Fibroblast of skin of right biceps (primary cell): ENCODE data around the gene FBXO31.
A peak's percentile ranks its signal among the peaks of the same experiment; 100 is the strongest.
"Not testable (repeated sequence)": the region's sequence is repeated elsewhere in the genome, so short reads cannot be mapped to it uniquely, and the experiment has no call there.

ENCODE experiments used
- DNase-seq: peaks from one replicate; pipeline ENCODE4 v3.0.0-alpha.2; 2013

Gene FBXO31

DNA sequence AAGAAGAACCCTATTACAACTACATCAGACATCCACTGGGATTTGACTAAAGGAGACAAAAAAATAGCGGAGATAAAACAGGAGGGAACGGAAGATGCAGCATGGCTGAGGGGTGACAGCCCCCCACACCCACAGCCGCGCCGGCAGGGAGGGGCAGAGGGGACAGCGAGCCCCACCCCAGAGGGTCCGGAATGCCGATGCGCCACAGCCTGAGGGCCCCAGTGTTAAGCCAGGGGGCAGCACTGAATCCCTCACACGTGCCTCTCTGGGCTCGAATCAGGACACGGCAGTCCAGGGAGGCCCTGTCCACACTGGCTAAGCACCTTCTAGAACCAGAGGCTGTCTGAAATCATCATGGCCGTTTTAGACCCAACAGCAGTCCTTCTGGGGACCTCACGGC lies 27.4 kb upstream of the FBXO31 start:
- no peak for DNase-seq

GRCh38 chr16:87410530-87410929 lies 27.0 kb upstream of the FBXO31 start:
- DNase-seq = no peak

DNA sequence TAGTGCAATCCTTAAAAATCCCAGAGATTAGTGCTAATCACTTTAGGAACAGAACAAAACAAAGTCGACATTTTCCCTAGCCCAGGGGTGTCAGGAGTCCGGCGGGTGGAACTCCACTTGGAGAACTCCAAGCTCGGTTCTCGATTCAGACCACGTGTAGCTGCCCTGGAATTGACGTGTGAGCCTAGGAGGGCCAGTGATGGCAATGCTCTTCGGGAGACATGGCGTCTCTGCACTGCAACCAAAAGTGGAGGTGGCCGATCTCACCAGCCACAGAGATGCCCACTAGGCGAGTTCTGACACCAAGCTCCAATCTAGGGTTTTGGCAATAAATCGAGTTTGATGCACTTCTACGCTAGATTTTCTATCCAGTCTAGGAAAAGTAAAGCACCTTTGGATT lies 26.2 kb upstream of the FBXO31 start:
- no peak for DNase-seq

- DNase-seq = no peak
Observed at GRCh38 chr16:87409153-87409552, 25.6 kb upstream of the FBXO31 start.

DNA sequence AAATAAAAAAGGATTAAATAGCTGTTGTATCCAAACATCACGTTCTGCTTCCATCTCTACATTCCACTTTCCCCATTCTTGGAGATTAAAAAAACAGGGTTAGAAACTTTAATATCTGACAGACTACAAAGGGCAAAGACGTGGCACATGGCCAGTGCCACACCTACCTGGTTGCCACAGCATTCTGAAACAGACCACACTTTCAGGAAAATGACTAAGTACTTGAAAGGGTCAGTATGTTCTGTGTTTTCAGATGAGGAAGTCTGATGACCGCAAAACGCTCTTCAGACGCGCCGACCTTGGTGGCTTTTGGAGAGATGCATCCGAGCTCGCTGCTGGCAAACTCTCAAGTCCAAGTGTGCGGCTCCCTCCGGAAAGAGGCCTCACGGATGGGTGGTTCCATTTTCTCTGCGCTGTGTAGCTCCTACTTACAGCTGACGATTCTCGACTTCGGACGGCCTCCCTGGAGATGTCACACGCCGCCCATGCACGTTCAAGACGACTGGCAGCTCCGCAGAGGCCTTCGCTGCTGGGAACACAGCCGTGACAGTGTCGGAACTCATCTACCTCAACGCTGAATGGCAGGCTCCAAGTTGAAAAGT lies 24.0 kb upstream of the FBXO31 start:
- DNase-seq = no peak

DNA sequence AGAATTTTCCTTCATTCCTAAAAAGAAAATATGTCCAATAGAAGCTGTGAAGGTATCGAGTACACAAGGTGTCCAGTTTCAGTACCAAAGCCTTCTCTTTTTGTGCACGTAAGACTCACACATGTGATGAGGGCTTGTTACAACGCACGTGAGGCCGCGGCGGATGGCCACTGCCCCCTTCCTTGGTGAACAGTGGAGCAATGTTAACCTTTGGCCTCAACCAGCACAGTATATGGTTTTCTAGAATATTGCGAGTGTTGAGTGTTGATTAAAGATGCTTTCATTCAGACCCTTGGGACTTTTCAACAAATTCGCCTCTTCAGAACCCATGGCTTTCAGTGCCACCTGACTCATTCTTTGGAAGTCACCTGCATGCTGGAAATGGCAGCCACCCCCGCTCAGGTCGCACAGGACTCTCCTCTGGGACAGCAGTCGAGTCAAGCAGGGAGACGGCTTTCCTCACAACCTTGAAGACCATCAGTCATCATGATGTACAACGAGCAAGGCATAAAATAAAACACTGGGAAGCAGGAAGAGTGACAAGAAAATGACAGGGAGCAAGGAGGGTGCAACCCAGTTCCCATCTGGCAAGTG lies 23.0 kb upstream of the FBXO31 start:
- no peak for DNase-seq

DNA sequence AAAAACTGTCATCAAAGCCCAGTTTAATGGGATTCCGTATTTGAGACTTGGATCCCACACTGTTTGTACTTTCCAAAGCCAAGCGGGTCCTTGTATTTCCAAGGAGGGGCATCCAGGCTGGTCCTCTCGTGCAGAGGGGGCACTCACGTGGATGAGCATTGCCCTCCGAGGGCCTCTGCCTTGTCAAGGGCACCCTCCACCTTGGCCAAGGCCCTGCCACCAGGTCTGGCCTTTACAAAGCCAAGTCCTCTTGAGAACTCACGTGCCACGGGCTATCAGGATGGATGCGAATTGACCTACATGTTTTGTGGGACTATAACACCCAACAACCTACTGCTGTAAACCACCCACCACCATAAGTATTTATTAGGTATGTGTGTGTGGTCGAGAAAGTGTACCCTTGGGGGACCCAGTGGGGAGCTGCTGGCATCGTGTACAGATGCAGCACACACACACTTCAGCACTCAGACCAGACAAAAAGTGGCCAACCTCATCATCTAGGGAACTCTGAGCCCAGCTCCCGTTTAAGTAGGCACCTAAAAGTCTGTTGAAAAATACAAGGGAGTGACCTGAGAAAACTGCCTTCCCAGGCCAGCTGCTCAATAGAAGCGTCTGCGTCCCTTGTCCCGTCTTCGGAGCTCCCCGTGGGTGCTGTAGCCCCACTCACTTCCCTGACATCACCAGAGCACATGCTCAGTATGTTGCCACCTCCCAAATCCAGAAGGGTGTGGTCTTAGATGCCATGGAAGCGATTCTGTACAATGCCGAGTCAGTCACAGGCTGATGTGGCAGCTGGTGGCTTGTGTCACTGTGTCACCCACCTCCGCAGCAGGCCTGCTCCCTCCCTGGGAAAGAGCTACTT lies 21.4 kb upstream of the FBXO31 start:
- DNase-seq = no peak

DNA sequence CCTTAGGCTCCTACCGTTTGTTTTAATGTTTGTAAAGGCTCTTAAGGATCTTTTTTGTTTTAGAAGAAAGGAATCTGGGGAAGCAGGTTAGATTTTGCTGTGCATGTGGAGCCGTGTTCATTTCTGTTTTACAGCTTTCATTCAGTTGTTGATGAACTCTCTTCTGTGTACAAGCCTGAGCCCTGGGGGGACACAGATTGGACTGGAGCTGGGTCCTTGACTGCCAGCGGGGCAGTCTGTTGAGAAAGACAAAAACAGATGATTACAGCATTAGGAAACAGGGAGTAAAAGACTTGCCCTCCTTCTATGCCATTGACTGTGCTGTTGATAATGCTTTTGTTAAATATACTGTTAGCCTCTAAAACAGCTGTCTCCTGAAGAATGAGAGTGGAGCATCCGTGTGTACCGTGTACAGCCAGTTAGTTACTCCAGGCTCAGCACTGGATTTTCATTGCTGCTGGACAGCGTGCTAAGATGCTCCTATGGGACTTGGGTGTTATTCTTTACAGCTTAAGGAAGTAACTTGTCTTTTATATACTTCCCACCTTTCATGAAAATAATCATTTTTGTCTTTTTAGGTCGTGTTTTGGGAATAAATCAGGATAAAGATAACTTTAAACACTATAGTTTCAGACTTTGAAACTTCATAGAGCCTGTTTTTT lies 11.7 kb upstream of the FBXO31 start:
- no peak for DNase-seq

DNA sequence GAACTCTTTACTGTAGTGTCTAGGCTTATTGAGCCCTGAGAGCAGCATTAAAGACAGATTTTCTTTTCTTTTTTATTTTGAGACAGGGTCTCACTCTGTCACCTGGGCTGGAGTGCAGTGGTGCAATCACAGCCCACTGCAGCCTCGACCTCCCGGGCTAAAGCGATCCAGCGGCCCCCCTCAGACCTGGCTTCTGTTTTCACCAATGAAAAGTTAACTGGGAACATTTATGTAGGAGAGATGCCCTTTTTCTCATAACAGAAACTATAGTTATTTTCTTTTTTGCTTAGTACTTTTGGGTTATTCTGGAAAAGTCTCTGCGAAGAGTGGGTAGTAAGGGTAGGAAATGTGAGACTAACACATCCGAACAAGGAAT lies 10.1 kb upstream of the FBXO31 start:
- no peak for DNase-seq

DNA sequence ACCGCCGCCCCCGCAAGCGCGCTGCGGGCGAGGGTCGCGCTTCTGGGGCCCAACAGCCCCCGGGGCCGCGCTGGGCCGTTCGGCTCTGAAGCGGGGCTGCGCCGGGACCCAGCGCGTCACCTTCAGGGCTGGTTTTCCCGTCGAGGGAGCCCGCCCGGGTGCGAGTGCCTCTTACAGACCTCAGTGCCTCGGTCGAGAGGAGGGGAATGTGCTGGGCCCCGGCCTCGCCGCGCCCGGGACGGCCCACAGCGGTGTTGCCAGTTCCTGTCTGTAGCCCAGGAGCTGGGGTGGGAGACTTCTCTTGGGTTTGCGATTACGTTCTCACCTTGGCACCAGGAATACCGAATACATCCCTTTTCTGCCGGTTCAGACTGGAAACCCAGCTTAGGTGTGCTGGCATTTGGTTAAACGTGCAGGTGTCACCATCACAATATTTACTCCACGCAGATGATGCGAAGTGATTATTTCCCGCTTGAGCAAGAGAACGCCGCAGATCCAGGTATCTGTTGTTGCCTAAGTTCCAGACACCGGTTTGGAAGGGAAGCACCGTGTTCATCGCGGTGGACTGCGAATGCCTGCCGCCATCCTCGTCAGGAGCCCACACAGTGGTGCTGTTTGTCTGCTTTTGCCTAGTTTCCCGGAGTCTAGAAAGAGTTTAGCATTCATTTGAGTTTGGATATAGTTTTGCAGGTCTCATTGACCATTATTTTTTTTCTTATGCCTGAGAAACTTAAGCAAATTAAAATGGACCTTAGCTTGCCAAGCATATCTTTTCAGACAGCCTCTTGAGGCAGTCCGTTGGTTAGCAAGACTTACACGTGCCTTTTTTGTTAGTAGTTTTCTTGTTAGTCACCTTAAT lies 9.5 kb upstream of the FBXO31 start:
- DNase-seq = peak; percentile 41

GRCh38 chr16:87391950-87392820 lies 8.6 kb upstream of the FBXO31 start, which contains the start of gene MAP1LC3B:
Gene MAP1LC3B (plus strand): TSS chr16:87392336. CDS start chr16:87392428, 92 bp downstream.
- DNase-seq = peak; percentile 96

DNA sequence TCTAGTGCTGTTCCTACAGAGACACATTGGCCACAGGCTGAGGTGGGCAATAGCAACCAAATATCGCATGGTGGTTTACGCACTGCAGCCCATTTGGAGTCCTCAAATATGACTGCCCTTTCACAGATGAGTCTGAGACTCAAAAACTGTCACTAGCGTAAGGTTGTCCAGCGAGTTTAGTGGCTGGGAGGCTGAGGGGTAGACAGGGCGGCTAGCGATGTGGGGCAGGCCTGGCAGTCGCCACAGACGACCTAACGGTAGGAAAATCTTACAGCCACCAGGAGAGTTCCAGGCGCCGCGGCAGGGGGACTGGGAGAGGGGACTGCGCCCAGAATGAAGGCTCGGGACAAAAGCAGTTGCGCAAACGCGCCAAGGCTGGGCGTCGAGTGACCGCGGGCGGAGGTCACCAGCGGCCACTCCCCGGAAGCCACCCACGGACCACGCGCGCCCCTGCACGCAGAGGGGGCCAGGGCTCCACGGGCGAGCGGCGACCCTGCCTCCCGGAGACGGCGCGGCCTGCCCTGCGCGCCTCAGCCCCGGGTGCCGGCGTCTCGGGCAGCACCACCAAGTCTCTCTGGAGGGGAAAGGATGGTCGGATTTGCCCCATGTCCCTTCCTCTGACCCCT lies 7.9 kb upstream of the FBXO31 start:
- peak; percentile 34 for DNase-seq

- no peak for DNase-seq
Observed at GRCh38 chr16:87390641-87391323, 7.2 kb upstream of the FBXO31 start.

DNA sequence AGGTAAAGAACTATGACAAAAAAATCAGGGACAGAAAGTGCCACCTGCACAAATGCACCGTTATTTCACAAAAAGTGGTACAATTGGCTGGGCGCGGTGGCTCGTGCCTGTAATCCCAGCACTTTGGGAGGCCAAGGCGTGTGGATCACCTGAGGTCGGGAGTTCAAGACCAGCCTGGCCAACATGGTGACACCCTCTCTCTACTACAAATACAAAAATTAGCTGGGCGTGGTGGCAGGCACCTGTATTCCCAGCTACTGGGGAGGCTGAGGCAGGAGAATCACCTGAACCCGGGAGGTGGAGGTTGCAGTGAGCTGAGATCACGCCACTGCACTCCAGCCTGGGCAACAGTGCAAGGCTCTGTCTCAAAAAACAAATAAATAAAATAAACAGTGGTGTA lies 6.3 kb upstream of the FBXO31 start:
- DNase-seq = not testable (repeated sequence)

- no peak for DNase-seq
Observed at GRCh38 chr16:87389245-87389644, 5.7 kb upstream of the FBXO31 start.

DNA sequence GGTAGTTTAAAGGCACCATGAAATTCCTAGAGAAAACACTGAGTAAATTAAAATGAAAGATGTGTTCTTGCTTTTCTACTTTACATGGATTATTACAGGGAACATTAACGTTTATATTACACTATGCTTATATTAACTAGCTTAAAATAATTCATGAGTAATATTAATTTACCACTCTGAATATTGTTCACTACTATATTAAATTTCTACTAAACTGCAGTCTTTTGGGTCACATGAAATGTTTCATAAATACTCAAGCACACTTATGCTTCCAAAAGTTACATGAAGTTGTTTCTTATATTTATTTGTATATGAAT lies 5.2 kb upstream of the FBXO31 start:
- DNase-seq = no peak

- peak; percentile 98 for DNase-seq
Observed at GRCh38 chr16:87387942-87388817, 4.6 kb upstream of the FBXO31 start.

GRCh38 chr16:87384875-87385167 lies 1.2 kb upstream of the FBXO31 start:
- DNase-seq = not testable (repeated sequence)

- no peak for DNase-seq
Observed at GRCh38 chr16:87384162-87384874, 742 bp upstream of the FBXO31 start.
